Endothelial cell of umbilical vein (primary cell): ENCODE results near the gene PTGES2. TPM values are rescaled to one million over a fixed set of nuclear protein-coding genes. Genes with fewer than 3 reads are reported as not detected.

Experiments used
- BruUV-seq: library from RNA; stranded (reverse); fragments of 400-500 nt; replicated peaks from 2 replicates; lab custom pipeline; 2021; lab: Mats Ljungman, UMichigan
- CTCF ChIA-PET: fragments of 300-600, 350-600 bp; sonication (Branson Sonifier 250); formaldehyde crosslinking; loops from one replicate; lab custom pipeline; 2021; ENCODE audit warnings: antibody characterized with exemption, inconsistent platforms; lab: Charles Lee
- POLR2A ChIA-PET: fragments of 300-600, 350-600 bp; sonication (Branson Sonifier 250); formaldehyde crosslinking; loops from one replicate; lab custom pipeline; 2021; ENCODE audit warnings: antibody characterized with exemption, inconsistent platforms; lab: Charles Lee
- DNase-seq: peaks from one replicate; pipeline ENCODE4 v3.0.0-alpha.2; 2011; ENCODE audit warnings: low read depth, low spot score
- FAIRE-seq: peaks from 2 replicates; lab custom pipeline; 2011; peaks lifted over from hg19 to GRCh38; lab: Jason Lieb, UNC
- H2AFZ ChIP-seq: 2 replicates; pipeline ENCODE4 v1.6.0; 2012; ENCODE audit warnings: low read depth, low read length, control low read depth, inconsistent platforms
- H3K27ac ChIP-seq: 2 replicates; pipeline ENCODE4 v1.5.1; 2011; ENCODE audit warnings: low read depth, mild to moderate bottlenecking, control low read depth, low read length, moderate library complexity; ENCODE audit not compliant: insufficient read depth
- H3K27me3 ChIP-seq, 2 experiments: 2 replicates each; pipeline versions ENCODE4 v1.6.0 to v1.6.1; 2011; ENCODE audit warnings: low read length in 2 of 2, mixed read lengths in 1 of 2; ENCODE audit not compliant: control insufficient read depth in 2 of 2, insufficient read depth in 2 of 2
- H3K36me3 ChIP-seq, 2 experiments: 2 replicates in 1 of 2; 3 replicates in 1 of 2; pipeline ENCODE4 v1.5.1; 2011; ENCODE audit warnings: low read length in 2 of 2, mild to moderate bottlenecking in 1 of 2, moderate library complexity in 1 of 2; ENCODE audit not compliant: control insufficient read depth in 2 of 2, insufficient read depth in 2 of 2; ENCODE audit errors: extremely low read depth in 1 of 2
- H3K4me1 ChIP-seq: 3 replicates; pipeline ENCODE4 v1.5.1; 2011; ENCODE audit warnings: mild to moderate bottlenecking, low read length; ENCODE audit not compliant: control insufficient read depth, insufficient read depth; ENCODE audit errors: extremely low read depth
- H3K4me2 ChIP-seq: 2 replicates; pipeline ENCODE4 v1.6.1; 2011; ENCODE audit warnings: low read length, control low read depth, mixed read lengths; ENCODE audit not compliant: insufficient read depth
- H3K4me3 ChIP-seq, 3 experiments: fragments of 200-600 bp in 1 of 3; sonication (generic), shearing (Covaris generic) in 1 of 3; replicated peaks in 1 of 3; 2 replicates each; pipeline ENCODE4 v1.5.1; 2011 to 2016; ENCODE audit warnings: control low read depth in 3 of 3, low read length in 3 of 3, mild to moderate bottlenecking in 2 of 3, inconsistent platforms in 1 of 3, low read depth in 1 of 3, moderate library complexity in 1 of 3; ENCODE audit not compliant: insufficient read depth in 1 of 3
- H3K79me2 ChIP-seq: 2 replicates; pipeline ENCODE4 v1.6.0; 2012; ENCODE audit warnings: low read length, inconsistent platforms; ENCODE audit not compliant: control insufficient read depth, insufficient read depth
- H3K9ac ChIP-seq: replicated peaks from 2 replicates; pipeline ENCODE3; 2011; ENCODE audit warnings: low read length, control low read depth; ENCODE audit not compliant: insufficient read depth; ENCODE audit errors: extremely low read depth
- H3K9me1 ChIP-seq: replicated peaks from 3 replicates; pipeline ENCODE4 v1.6.0; 2011; ENCODE audit warnings: mild to moderate bottlenecking, low read length; ENCODE audit not compliant: control insufficient read depth, insufficient read depth; ENCODE audit errors: extremely low read depth
- H3K9me3 ChIP-seq: replicated peaks from 2 replicates; pipeline ENCODE4 v1.5.1; 2012; ENCODE audit warnings: low read length, inconsistent platforms; ENCODE audit not compliant: control insufficient read depth, insufficient read depth
- H4K20me1 ChIP-seq: replicated peaks from 2 replicates; pipeline ENCODE3; 2011; ENCODE audit warnings: mild to moderate bottlenecking, low read length; ENCODE audit not compliant: control insufficient read depth, insufficient read depth; ENCODE audit errors: extremely low read depth
- EZH2 ChIP-seq: IDR thresholded peaks from 2 replicates; pipeline ENCODE4 v1.6.1; 2012; ENCODE audit warnings: borderline replicate concordance, low read depth, mild to moderate bottlenecking, moderate library complexity, low read length, inconsistent platforms; ENCODE audit not compliant: severe bottlenecking
- FOS ChIP-seq: IDR thresholded peaks from 2 replicates; pipeline ENCODE4 v1.6.1; 2011; ENCODE audit warnings: mild to moderate bottlenecking, low read length, moderate library complexity, borderline replicate concordance; ENCODE audit not compliant: insufficient read depth
- GATA2 ChIP-seq: IDR thresholded peaks from 2 replicates; pipeline ENCODE4 v1.7.0; 2011; ENCODE audit warnings: low read depth, mild to moderate bottlenecking, moderate library complexity, mixed read lengths, low read length; ENCODE audit not compliant: insufficient read length, insufficient read depth
- JUN ChIP-seq: IDR thresholded peaks from 2 replicates; pipeline ENCODE4 v1.6.1; 2011; ENCODE audit warnings: borderline replicate concordance, low read depth; ENCODE audit not compliant: insufficient read length, insufficient read depth
- MYC ChIP-seq: IDR thresholded peaks from one replicate; pipeline ENCODE4 v1.6.1; 2011; ENCODE audit warnings: mild to moderate bottlenecking, low read depth, low read length
- POLR2A ChIP-seq: IDR thresholded peaks from 2 replicates; pipeline ENCODE4 v1.6.1; 2012; ENCODE audit warnings: low read depth, mild to moderate bottlenecking, control low read depth, low read length
- POLR2AphosphoS5 ChIP-seq: IDR thresholded peaks from 2 replicates; pipeline ENCODE4 v1.6.1; 2012; ENCODE audit warnings: low read depth, mild to moderate bottlenecking, control low read depth, low read length, moderate library complexity; ENCODE audit not compliant: insufficient read depth
- dilution Hi-C: fragments of 300-500 bp; cut with MboI; formaldehyde crosslinking; loops from one replicate; pipeline ENCODE4 v1.15.0; 2019; ENCODE audit warnings: low sequenced_read_pairs; ENCODE audit not compliant: extremely low pct_ligation_motif_present
- intact Hi-C: fragments of 100-400 bp; cut with micrococcal nuclease; formaldehyde crosslinking; loops from one replicate; pipeline ENCODE4 v1.10.0; 2022
- polyA plus RNA-seq, 4 experiments: library from polyadenylated mRNA; depleted of rRNA in 3 of 4; stranded (reverse) in 3 of 4; unstranded in 1 of 4; fragments of >200 nt; gene quantifications; 2 replicates each; pipeline versions ENCODE4 v1.2.1 to v1.2.3, GENCODE V29; 2011 to 2012; ENCODE audit warnings: missing spikeins in 1 of 4
- total RNA-seq: library from RNA; stranded (reverse); gene quantifications from 2 replicates; pipeline ENCODE4 v1.2.3, GENCODE V29; 2021
- TF ChIP-seq, protein P1 (sequence below): IDR thresholded peaks from 2 replicates; pipeline ENCODE4 v1.6.1; 2011; ENCODE audit not compliant: insufficient read depth, insufficient read length
- TF ChIP-seq, protein P2 (sequence below), 2 donors: IDR thresholded peaks; 1 replicate in 1 of 2; 2 replicates in 1 of 2; pipeline ENCODE4 v1.5.1; 2011; ENCODE audit warnings: low read length in 2 of 2, mild to moderate bottlenecking in 2 of 2, moderate library complexity in 2 of 2, control low read depth in 1 of 2, inconsistent platforms in 1 of 2, low read depth in 1 of 2; ENCODE audit not compliant: insufficient read depth in 1 of 2; ENCODE audit errors: extremely low read depth in 1 of 2

Gene PTGES2
- total and polyA plus RNA-seq, 2 donors (not counting 3 experiments of a cell fraction or from before 2014, with no cell fraction given), result 64.2 to 69.9 TPM

DNA sequence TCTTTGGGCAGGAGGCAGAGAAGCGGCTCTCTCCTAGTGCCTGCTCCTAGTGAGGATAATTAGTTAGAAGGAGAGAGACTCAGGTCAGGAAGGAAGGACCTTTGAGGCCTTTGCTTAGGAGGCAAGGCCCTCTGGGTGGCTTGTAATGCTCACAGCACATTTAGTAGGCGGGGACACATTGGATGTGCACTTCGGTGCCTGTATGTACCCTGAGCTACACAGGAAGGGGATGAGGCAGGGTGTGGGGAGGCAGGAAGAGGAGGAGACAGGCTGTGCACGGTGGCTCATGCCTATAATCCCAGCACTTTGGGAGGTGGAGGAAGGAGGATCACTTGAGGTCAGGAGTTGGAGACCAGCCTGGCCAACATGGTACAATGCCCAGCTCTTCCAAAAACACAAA, 14.5 kb upstream of the PTGES2 start:
- H3K4me1 ChIP-seq, result no peaks in the 10 kb centered on the region
- H3K27me3 ChIP-seq, result no peaks in the 10 kb centered on the region
- no peaks in the 10 kb centered on the region for H3K79me2 ChIP-seq
- intact Hi-C loops (no loop called here), dilution Hi-C loops (no loop called here)
- H2AFZ ChIP-seq, result peak overlapping the region; percentile 12
- no peak for FAIRE-seq
- TF ChIP-seq, protein P1, sequence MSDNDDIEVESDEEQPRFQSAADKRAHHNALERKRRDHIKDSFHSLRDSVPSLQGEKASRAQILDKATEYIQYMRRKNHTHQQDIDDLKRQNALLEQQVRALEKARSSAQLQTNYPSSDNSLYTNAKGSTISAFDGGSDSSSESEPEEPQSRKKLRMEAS, result no peak
- no peak for TF ChIP-seq MYC
- no peak for TF ChIP-seq FOS
- TF ChIP-seq EZH2, result no peak
- no peak for TF ChIP-seq GATA2
- no peak for TF ChIP-seq JUN
- TF ChIP-seq POLR2A, result no peak
- no peak for TF ChIP-seq POLR2AphosphoS5
- TF ChIP-seq, protein P2, sequence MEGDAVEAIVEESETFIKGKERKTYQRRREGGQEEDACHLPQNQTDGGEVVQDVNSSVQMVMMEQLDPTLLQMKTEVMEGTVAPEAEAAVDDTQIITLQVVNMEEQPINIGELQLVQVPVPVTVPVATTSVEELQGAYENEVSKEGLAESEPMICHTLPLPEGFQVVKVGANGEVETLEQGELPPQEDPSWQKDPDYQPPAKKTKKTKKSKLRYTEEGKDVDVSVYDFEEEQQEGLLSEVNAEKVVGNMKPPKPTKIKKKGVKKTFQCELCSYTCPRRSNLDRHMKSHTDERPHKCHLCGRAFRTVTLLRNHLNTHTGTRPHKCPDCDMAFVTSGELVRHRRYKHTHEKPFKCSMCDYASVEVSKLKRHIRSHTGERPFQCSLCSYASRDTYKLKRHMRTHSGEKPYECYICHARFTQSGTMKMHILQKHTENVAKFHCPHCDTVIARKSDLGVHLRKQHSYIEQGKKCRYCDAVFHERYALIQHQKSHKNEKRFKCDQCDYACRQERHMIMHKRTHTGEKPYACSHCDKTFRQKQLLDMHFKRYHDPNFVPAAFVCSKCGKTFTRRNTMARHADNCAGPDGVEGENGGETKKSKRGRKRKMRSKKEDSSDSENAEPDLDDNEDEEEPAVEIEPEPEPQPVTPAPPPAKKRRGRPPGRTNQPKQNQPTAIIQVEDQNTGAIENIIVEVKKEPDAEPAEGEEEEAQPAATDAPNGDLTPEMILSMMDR (IDR thresholded peaks at IDR 0.05; ENCODE audit: extremely low read depth in 1 of 2, insufficient read depth in 1 of 2, low read depth in 1 of 2, low read length in 2 of 2), result no peak
- H3K9ac ChIP-seq, result no peak overlapping the region
- BruUV-seq, result no TSS peak
- CTCF ChIA-PET, result interaction anchor here (1.9 kb wide), 1 partner anchor 24 kb away, joined by 9 read pairs; no protein-coding TSS in a partner anchor
- no peaks in the 10 kb centered on the region for H3K9me3 ChIP-seq
- no peaks in the 10 kb centered on the region for H3K9me1 ChIP-seq
- POLR2A ChIA-PET, result no interaction called here
- DNase-seq, result no peak
- no peak overlapping the region for H3K4me2 ChIP-seq
- no peaks in the 10 kb centered on the region for H3K36me3 ChIP-seq
- no peak overlapping the region for H3K4me3 ChIP-seq
- H4K20me1 ChIP-seq, result no peaks in the 10 kb centered on the region
- H3K27ac ChIP-seq, result no peak overlapping the region
